Loucy (cell line): ENCODE measurements around the gene DEFB124.
"Not testable (repeated sequence)": the region's sequence is repeated elsewhere in the genome, so short reads cannot be mapped to it uniquely, and the experiment has no call there.

ENCODE experiments used
- H2AFZ ChIP-seq: fragments of 200-600 bp; sonication (generic); 2 replicates; pipeline ENCODE4 v1.6.0; 2016; ENCODE audit warnings: antibody characterized with exemption, mild to moderate bottlenecking, low read length, moderate library complexity
- H3F3A ChIP-seq: fragments of 200-600 bp; 2 replicates; pipeline ENCODE4 v1.6.0; 2016; ENCODE audit warnings: antibody characterized with exemption, low read depth, mild to moderate bottlenecking
- H3K27me3 ChIP-seq: fragments of 200-600 bp; sonication (generic); 2 replicates; pipeline ENCODE4 v1.6.1; 2014; ENCODE audit warnings: low read length, mild to moderate bottlenecking; ENCODE audit not compliant: insufficient read depth, poor library complexity, severe bottlenecking
- H3K36me3 ChIP-seq: fragments of 200-600 bp; sonication (generic); 2 replicates; pipeline ENCODE4 v1.6.1; 2016; ENCODE audit warnings: low read length; ENCODE audit not compliant: insufficient read depth
- H3K4me1 ChIP-seq: fragments of 200-600 bp; sonication (generic); 2 replicates; pipeline ENCODE4 v1.5.1; 2014; ENCODE audit warnings: low read length, mild to moderate bottlenecking; ENCODE audit not compliant: insufficient read depth, poor library complexity, severe bottlenecking
- H3K4me2 ChIP-seq: fragments of 200-600 bp; sonication (generic); 2 replicates; pipeline ENCODE4 v1.6.0; 2014; ENCODE audit warnings: antibody characterized with exemption, low read length, low read depth, mild to moderate bottlenecking; ENCODE audit not compliant: poor library complexity, severe bottlenecking
- H3K4me3 ChIP-seq: fragments of 200-600 bp; sonication (generic); 2 replicates; pipeline ENCODE4 v1.5.1; 2014; ENCODE audit warnings: low read length, mild to moderate bottlenecking, mixed read lengths; ENCODE audit not compliant: poor library complexity, severe bottlenecking
- H3K79me2 ChIP-seq: fragments of 200-600 bp; sonication (generic); 2 replicates; pipeline ENCODE4 v1.6.1; 2014; ENCODE audit warnings: low read length; ENCODE audit not compliant: insufficient read depth
- H3K9ac ChIP-seq: fragments of 200-600 bp; sonication (generic); 2 replicates; pipeline ENCODE4 v1.6.0; 2014; ENCODE audit warnings: mild to moderate bottlenecking, low read depth, low read length, moderate library complexity; ENCODE audit not compliant: poor library complexity, severe bottlenecking
- H3K9me2 ChIP-seq: fragments of 200-600 bp; sonication (generic); replicated peaks from 2 replicates; pipeline ENCODE4 v1.6.1; 2016; ENCODE audit warnings: low read depth, low read length, mixed read lengths
- H3K9me3 ChIP-seq: fragments of 200-600 bp; sonication (generic); 2 replicates; pipeline ENCODE4 v1.6.1; 2014; ENCODE audit warnings: mild to moderate bottlenecking, antibody characterized with exemption, low read length, low read depth; ENCODE audit not compliant: insufficient read depth
- H4K20me1 ChIP-seq: fragments of 200-600 bp; sonication (generic); 2 replicates; pipeline ENCODE4 v1.6.0; 2014; ENCODE audit warnings: antibody characterized with exemption, low read length, mild to moderate bottlenecking; ENCODE audit not compliant: insufficient read depth, poor library complexity, severe bottlenecking
- CTCF ChIP-seq: fragments of 200-600 bp; sonication (generic); conservative IDR thresholded peaks from 2 replicates; pipeline ENCODE4 v1.5.1; 2014; ENCODE audit warnings: mild to moderate bottlenecking, antibody characterized with exemption, low read length
- EZH2phosphoT487 ChIP-seq: fragments of 200-600 bp; IDR thresholded peaks from 2 replicates; pipeline ENCODE4 v1.6.1; 2018; ENCODE audit warnings: antibody characterized with exemption, mild to moderate bottlenecking, moderate library complexity, borderline replicate concordance

The DEFB124 gene

GRCh38 chr20:31474097-31474436, 860 bp downstream of the DEFB124 start:
- no peaks in the 10 kb centered on the region for H3F3A ChIP-seq
- no peaks in the 10 kb centered on the region for H3K36me3 ChIP-seq
- H3K9me3 ChIP-seq, result no peaks in the 10 kb centered on the region
- no peaks in the 10 kb centered on the region for H4K20me1 ChIP-seq
- H3K27me3 ChIP-seq, result no peaks in the 10 kb centered on the region
- H3K9ac ChIP-seq, result no peak overlapping the region
- TF ChIP-seq CTCF (no peak), EZH2phosphoT487 (no peak)
- H3K4me2 ChIP-seq, result no peak overlapping the region
- H3K4me1 ChIP-seq, result no peaks in the 10 kb centered on the region
- H3K79me2 ChIP-seq, result no peaks in the 10 kb centered on the region
- H3K9me2 ChIP-seq, result no peaks in the 10 kb centered on the region
- no peak overlapping the region for H3K4me3 ChIP-seq
- H2AFZ ChIP-seq, result no peak overlapping the region

- no peaks in the 10 kb centered on the region for H3K9me3 ChIP-seq
- no peak overlapping the region for H2AFZ ChIP-seq
- H3K79me2 ChIP-seq, result no peaks in the 10 kb centered on the region
- H3K4me2 ChIP-seq, result no peak overlapping the region
- H3K9me2 ChIP-seq, result no peaks in the 10 kb centered on the region
- TF ChIP-seq EZH2phosphoT487 (no peak), CTCF (no peak)
- no peaks in the 10 kb centered on the region for H4K20me1 ChIP-seq
- no peaks in the 10 kb centered on the region for H3K36me3 ChIP-seq
- H3K4me1 ChIP-seq, result no peaks in the 10 kb centered on the region
- no peak overlapping the region for H3K9ac ChIP-seq
- H3K4me3 ChIP-seq, result no peak overlapping the region
- no peaks in the 10 kb centered on the region for H3F3A ChIP-seq
- H3K27me3 ChIP-seq, result no peaks in the 10 kb centered on the region
Observed at GRCh38 chr20:31473331-31474096, 1.4 kb downstream of the DEFB124 start.

- H3K9me3 ChIP-seq, result no peaks in the 10 kb centered on the region
- H3K9me2 ChIP-seq, result no peaks in the 10 kb centered on the region
- no peak overlapping the region for H2AFZ ChIP-seq
- no peak overlapping the region for H3K4me2 ChIP-seq
- no peaks in the 10 kb centered on the region for H3K4me1 ChIP-seq
- no peaks in the 10 kb centered on the region for H3K27me3 ChIP-seq
- H3F3A ChIP-seq, result no peaks in the 10 kb centered on the region
- no peaks in the 10 kb centered on the region for H3K79me2 ChIP-seq
- no peaks in the 10 kb centered on the region for H4K20me1 ChIP-seq
- no peaks in the 10 kb centered on the region for H3K36me3 ChIP-seq
- H3K9ac ChIP-seq, result no peak overlapping the region
- H3K4me3 ChIP-seq, result no peak overlapping the region
- TF ChIP-seq EZH2phosphoT487 (no peak), CTCF (no peak)
Observed at GRCh38 chr20:31472395-31473330, 2.3 kb downstream of the DEFB124 start.

- not testable (repeated sequence) for H2AFZ ChIP-seq, H3K36me3 ChIP-seq, H3K9ac ChIP-seq, H3K9me2 ChIP-seq, H3K4me2 ChIP-seq, H3K4me3 ChIP-seq, H3F3A ChIP-seq, H3K79me2 ChIP-seq, H3K27me3 ChIP-seq, H3K4me1 ChIP-seq, H3K9me3 ChIP-seq, H4K20me1 ChIP-seq
Observed at GRCh38 chr20:31470946-31471345, 4.0 kb downstream of the DEFB124 start.
